ENCODE measurements around the gene RTL5.
A peak's percentile ranks its signal among the peaks of the same experiment; 100 is the strongest.

RTL5 gene

GRCh38 chrX:72129661-72130060, 2.1 kb downstream of the RTL5 start:
- no peak for DNase-seq

DNA sequence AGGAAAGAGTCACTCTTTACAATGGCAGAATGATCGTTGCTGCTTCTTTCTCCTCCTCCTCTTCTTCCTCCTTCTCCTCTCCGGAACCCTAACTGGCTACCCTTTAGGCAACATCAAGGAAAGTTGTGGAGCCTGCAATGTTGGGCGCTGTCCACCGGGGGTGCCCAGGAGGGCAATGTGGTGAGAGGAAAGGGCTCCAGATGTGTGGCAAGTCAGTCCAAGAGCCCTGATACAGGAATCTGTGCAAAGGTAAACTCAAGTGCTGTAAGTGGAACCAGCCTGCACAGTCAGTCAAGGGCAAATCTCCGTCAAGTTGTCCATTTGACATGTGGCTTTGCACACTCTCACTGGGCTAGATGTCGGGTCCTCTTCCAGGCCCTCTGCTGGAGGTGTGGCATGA, 2.8 kb downstream of the RTL5 start:
- DNase-seq, result peak in 1 of 5 donors; percentile 11

DNA sequence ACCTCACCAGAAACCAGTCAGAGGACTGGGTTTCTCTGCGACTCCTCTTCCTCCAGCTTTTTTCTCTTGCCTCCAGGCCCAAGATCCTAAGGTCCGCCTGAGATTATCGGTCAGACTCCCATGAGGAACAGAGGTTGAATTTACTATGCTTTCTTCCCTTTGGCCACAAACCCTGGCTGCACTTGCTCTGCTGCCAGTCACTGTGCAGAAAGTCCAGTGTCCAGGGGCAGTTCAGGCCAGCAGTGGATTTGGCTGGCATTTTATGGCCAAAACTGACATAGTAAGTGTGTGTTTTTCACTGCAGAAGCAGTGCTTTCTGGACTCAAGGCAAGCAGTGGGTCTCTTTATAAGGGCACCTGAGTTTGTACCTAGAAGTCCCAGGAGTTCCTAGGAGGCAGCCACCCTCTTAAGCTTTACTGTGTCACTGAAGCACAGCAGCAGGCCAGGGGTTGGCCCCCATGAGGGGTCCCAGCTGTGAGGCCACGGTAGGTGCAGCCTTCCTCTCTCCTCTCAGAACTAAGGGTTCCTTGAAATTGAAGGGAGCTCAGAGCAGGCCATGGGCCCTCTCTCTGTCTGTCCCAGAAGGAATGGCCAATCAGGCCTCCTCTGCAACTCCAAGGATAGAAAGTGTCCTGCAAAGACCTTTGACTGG, 3.4 kb downstream of the RTL5 start:
- DNase-seq, result no peak

- DNase-seq, result no peak
Observed at GRCh38 chrX:72127332-72127731, 4.4 kb downstream of the RTL5 start.

GRCh38 chrX:72126539-72127140, 5.1 kb downstream of the RTL5 start:
- peak; percentile 46 to 76 (median 68) for DNase-seq

DNA sequence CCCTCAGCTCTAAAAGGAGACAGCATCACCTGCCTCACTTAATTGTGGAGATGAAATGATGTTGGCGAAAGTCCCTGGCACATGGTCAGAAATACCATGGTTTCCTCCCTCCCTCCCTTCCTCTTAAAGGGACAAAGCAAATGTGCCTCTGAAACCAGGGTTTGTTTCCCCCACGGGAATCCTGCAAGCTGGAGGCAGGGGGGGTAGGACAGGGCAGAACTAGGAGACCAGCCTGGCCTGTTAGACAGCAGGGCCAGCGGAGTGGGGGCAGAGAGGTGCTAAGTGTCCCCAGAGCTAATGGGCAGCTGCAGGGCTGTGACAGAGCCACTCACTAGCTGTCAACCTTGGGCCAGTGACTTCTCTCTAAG, 5.7 kb downstream of the RTL5 start:
- DNase-seq, result no peak

- DNase-seq, result peak in 1 of 5 donors; percentile 22
Observed at GRCh38 chrX:72125331-72126047, 6.2 kb downstream of the RTL5 start.

DNA sequence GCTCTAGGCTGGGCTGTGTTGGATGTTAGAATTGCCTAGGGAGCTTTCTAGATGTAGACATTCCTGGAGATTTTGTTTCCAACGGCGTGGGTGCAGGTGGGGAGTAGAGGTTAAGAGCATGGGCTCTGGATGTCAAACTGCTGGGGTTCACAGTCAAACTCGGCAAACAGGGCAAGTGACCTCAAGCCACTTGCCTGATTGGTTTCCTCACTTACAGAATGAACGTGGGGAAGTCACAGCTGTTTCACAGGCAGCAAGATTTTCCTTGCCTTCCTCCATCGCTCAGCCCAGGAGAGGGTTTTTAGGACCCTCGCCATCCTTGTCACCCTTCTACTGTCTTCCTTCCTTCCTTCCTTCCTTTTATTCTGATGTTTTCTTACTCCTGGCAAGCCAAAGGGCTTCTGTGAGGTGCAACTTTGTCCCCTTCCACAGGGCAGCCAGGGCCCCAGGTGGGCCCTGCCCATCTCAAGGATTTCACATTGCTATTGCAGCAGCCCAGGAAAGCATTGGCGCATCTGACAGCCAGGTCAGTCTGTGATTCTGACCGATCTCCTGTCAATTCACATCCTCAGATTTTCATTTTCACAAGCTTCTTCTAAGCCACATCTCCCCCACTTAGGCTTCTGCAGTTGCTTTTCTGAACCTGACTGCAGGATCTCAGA, 7.0 kb downstream of the RTL5 start:
- DNase-seq, result no peak

GRCh38 chrX:72123471-72124185, 8.1 kb downstream of the RTL5 start:
- no peak for DNase-seq

- no peak for DNase-seq
Observed at GRCh38 chrX:72122621-72123337, 8.9 kb downstream of the RTL5 start.

GRCh38 chrX:72121383-72121782, 10.3 kb downstream of the RTL5 start:
- peak in 1 of 5 donors; percentile 72 for DNase-seq

- no peak for DNase-seq
Observed at GRCh38 chrX:72120837-72121236, 10.9 kb downstream of the RTL5 start.

GRCh38 chrX:72117636-72118210, 14.0 kb downstream of the RTL5 start:
- no peak for DNase-seq

- DNase-seq, result no peak
Observed at GRCh38 chrX:72115380-72115779, 16.3 kb downstream of the RTL5 start.

DNA sequence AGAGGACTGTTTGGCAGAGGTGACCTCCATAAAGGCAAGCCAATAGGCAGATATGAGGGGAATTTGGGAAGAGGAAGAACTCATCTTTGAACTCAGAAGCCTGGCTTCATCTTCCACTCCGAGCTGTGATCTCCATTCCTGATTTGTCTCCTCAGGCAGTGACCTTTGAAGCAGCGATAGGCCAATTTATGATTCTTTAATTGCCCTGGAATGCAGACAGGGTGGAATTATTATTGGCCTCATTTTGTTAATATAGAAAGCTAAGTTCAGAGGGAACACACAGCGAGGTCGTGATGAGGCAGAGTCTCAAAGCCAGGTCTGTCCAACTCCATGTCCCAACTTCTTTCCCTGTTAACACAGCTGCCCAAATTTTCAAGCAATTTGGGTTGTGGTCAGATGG, 16.9 kb downstream of the RTL5 start:
- DNase-seq, result no peak

- no peak for DNase-seq
Observed at GRCh38 chrX:72114306-72114705, 17.4 kb downstream of the RTL5 start.

DNA sequence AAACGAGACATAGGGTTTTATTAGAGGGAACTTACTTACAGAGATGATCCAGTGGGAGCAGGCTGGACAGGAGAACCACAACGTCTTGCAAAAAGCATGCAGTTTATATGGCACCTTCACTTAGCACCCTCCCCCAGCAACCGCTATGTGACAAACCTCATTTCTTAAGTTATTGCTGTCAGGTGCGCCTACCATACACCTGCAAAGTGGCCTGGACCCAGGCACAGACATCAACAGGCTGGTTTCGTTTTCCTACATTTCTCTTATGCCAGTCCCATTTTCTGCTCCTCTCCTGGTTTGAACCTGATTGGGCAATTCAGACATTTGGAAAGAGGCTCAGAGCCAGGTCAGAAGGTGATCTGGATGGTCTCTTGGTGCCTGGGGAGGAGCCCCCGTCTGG, 18.3 kb downstream of the RTL5 start:
- no peak for DNase-seq

DNA sequence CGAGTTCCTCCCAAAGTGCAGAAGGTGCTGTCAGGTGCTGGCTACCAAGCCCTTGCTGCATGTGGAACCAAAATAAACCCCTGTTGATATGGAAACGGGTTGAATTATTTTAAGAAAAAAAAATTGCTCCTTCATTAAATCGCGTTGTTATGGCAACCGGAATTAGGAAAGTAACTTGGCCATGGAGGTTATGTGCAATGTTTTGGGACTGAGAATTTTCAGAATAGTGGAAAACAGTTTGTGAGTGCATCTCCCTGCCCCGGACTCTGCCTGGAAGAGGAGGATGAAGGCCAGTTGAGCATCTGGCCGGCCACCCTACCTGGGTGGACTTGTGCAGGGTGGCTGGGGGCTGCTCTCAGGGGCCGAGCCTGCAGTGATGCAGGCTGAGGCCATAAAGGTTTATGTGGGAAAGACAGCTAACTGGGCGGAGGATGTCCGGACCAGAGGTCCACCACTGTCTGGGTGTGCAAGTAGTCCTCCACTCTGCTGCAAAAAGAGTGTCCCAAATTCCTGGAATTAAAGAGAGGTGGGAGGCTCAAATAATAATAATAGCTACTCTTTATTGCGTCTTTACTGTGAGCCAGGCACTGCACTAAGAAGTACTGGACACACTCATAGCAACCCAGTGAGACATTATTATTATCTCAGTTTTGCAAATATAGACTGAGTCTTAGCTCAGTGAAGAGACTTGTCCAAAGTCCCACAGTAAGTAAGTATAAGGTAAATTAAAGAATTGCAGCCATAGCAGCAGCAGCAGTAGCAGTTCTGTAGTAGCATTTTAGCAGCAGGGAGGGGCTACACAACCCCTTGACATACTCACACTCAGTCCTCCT, 20.6 kb downstream of the RTL5 start:
- no peak for DNase-seq

DNA sequence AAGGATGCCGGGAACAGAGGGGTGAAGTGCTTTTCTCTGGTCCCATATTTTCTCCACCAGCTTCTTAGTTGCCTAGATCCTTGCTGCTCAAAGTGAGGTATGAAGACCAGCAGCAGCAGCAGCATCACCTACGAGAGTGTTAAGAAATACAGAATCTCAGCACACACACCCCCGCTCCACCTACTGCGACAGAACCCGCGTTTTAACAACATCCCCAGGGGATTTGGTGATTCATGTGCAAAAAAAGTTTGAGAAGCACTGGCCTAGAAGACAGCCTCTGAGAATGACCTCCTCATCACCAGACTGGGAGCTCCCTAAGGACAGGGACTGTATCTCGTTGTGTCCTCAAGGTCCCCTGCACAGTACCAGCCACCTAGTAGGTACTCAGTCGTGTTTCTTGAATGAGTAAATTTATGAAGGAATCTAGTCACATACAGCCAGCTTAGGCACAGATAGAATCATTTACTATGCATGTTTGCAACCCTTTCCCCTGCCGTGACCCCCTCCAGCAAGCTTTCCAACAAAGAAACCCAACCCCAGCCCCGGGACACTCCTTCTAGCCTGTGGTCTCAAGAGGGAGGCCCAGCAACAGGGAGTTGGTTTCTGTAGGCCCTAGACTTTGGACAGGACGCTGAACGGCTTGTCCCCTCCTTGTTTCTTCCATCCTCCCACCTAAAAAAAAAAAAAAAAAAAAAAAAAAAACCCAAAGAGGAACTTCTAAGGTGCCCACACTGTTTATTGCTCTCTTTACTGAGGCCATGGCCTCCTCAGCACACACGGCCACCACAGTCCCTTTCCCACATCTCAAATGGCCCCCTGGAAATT, 21.5 kb downstream of the RTL5 start:
- no peak for DNase-seq

DNA sequence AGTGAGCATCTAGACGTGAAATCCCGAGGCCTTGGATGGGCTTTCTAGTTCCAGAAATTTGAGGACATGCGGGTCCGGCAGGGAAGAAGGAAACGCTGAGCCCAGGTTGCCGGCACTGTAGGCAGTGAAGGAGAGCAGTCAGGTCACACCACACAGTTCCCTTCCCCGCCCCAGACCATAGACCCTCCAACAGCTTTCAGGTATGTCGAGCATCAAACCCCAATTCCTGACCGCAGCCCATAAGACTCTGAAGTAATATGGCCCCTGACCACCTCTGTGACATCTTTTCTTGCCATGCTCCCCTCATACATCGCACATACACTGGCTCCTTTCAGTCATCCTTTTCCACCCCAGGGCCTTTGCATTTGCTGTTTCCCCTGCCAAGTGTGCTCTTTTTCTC, 23.0 kb downstream of the RTL5 start:
- no peak for DNase-seq
